ENCODE results near the gene EPHB1. TPM values are rescaled to one million over a fixed set of nuclear protein-coding genes. Genes with fewer than 3 reads are reported as not detected.

The EPHB1 gene
- total and polyA plus RNA-seq, 4 donors = 0.23 to 1.7 (median 0.52) TPM

- Histone ChIP-seq H3K9ac (ENCODE audit: low read depth in 1 of 2, low read length in 2 of 2) (no peak overlapping the region), H3K4me3 (ENCODE audit: low read depth in 1 of 3, low read length in 3 of 3) (no peak overlapping the region), H3K27me3 (ENCODE audit: control insufficient read depth in 4 of 4, insufficient read depth in 4 of 4, low read length in 3 of 4) (no peaks in the 10 kb centered on the region), H3K36me3 (ENCODE audit: control insufficient read depth in 4 of 4, insufficient read depth in 3 of 4, low read depth in 1 of 4, low read length in 3 of 4) (no peaks in the 10 kb centered on the region), H3K9me3 (ENCODE audit: control insufficient read depth in 4 of 4, low read length in 3 of 4) (no peaks in the 10 kb centered on the region), H3K27ac (ENCODE audit: low read depth in 1 of 2, low read length in 2 of 2) (no peak overlapping the region), H3K4me1 (ENCODE audit: control insufficient read depth in 4 of 4, insufficient read depth in 4 of 4, low read length in 3 of 4) (no peaks in the 10 kb centered on the region)
- no peak for DNase-seq (ENCODE audit: low spot score)
- TF ChIP-seq, protein P1, sequence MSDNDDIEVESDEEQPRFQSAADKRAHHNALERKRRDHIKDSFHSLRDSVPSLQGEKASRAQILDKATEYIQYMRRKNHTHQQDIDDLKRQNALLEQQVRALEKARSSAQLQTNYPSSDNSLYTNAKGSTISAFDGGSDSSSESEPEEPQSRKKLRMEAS (IDR thresholded peaks at IDR 0.05) = no peak
- TF ChIP-seq TAF1 (conservative IDR thresholded peaks at IDR 0.05) (no peak), FOXA1 (IDR thresholded peaks at IDR 0.05) (no peak), YY1 (IDR thresholded peaks at IDR 0.05) (no peak), JUND (IDR thresholded peaks at IDR 0.05) (no peak), EGR1 (IDR thresholded peaks at IDR 0.05; ENCODE audit: low read depth in 2 of 2) (no peak), NR2F2 (IDR thresholded peaks at IDR 0.05) (no peak), RAD21 (IDR thresholded peaks at IDR 0.05) (no peak), CTCF (IDR thresholded peaks at IDR 0.05; ENCODE audit: low read depth, low read length, missing input control) (no peak), RXRA (IDR thresholded peaks at IDR 0.05) (no peak), HNF4G (IDR thresholded peaks at IDR 0.05) (no peak), GABPA (IDR thresholded peaks at IDR 0.05 in 1 of 2, conservative IDR thresholded peaks at IDR 0.05 in 1 of 2) (no peak), FOXA2 (IDR thresholded peaks at IDR 0.05) (no peak), HNF4A (conservative IDR thresholded peaks at IDR 0.05) (no peak)
- TF ChIP-seq, protein P2, sequence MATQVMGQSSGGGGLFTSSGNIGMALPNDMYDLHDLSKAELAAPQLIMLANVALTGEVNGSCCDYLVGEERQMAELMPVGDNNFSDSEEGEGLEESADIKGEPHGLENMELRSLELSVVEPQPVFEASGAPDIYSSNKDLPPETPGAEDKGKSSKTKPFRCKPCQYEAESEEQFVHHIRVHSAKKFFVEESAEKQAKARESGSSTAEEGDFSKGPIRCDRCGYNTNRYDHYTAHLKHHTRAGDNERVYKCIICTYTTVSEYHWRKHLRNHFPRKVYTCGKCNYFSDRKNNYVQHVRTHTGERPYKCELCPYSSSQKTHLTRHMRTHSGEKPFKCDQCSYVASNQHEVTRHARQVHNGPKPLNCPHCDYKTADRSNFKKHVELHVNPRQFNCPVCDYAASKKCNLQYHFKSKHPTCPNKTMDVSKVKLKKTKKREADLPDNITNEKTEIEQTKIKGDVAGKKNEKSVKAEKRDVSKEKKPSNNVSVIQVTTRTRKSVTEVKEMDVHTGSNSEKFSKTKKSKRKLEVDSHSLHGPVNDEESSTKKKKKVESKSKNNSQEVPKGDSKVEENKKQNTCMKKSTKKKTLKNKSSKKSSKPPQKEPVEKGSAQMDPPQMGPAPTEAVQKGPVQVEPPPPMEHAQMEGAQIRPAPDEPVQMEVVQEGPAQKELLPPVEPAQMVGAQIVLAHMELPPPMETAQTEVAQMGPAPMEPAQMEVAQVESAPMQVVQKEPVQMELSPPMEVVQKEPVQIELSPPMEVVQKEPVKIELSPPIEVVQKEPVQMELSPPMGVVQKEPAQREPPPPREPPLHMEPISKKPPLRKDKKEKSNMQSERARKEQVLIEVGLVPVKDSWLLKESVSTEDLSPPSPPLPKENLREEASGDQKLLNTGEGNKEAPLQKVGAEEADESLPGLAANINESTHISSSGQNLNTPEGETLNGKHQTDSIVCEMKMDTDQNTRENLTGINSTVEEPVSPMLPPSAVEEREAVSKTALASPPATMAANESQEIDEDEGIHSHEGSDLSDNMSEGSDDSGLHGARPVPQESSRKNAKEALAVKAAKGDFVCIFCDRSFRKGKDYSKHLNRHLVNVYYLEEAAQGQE (IDR thresholded peaks at IDR 0.05) = no peak
- TF ChIP-seq, protein P3, sequence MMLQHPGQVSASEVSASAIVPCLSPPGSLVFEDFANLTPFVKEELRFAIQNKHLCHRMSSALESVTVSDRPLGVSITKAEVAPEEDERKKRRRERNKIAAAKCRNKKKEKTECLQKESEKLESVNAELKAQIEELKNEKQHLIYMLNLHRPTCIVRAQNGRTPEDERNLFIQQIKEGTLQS (IDR thresholded peaks at IDR 0.05) = no peak
- WGBS = 53% methylated on average over 2 of the region's 2 CpGs
These were observed 323.7 kb downstream of the EPHB1 start for GRCh38 chr3:135118792-135119191.

- Histone ChIP-seq H3K36me3 (ENCODE audit: control insufficient read depth in 4 of 4, insufficient read depth in 3 of 4, low read depth in 1 of 4, low read length in 3 of 4) (no peaks in the 10 kb centered on the region), H3K9me3 (ENCODE audit: control insufficient read depth in 4 of 4, low read length in 3 of 4) (no peaks in the 10 kb centered on the region), H3K27ac (ENCODE audit: low read depth in 1 of 2, low read length in 2 of 2) (no peak overlapping the region), H3K27me3 (ENCODE audit: control insufficient read depth in 4 of 4, insufficient read depth in 4 of 4, low read length in 3 of 4) (no peaks in the 10 kb centered on the region), H3K4me3 (ENCODE audit: low read depth in 1 of 3, low read length in 3 of 3) (no peak overlapping the region), H3K4me1 (ENCODE audit: control insufficient read depth in 4 of 4, insufficient read depth in 4 of 4, low read length in 3 of 4) (no peaks in the 10 kb centered on the region), H3K9ac (ENCODE audit: low read depth in 1 of 2, low read length in 2 of 2) (no peak overlapping the region)
- no peak for DNase-seq (ENCODE audit: low spot score)
- WGBS = 73% methylated on average over 2 of the region's 2 CpGs
- no peak for TF ChIP-seq FOXA2 (IDR thresholded peaks at IDR 0.05)
- TF ChIP-seq, protein P2 (IDR thresholded peaks at IDR 0.05) = peak; percentile 99
These were observed 330.2 kb downstream of the EPHB1 start for GRCh38 chr3:135125171-135125801.
